Loucy (cell line): ENCODE data around the gene SIGLEC15.

Experiments used
- H2AFZ ChIP-seq: fragments of 200-600 bp; sonication (generic); 2 replicates; pipeline ENCODE4 v1.6.0; 2016; ENCODE audit warnings: antibody characterized with exemption, mild to moderate bottlenecking, low read length, moderate library complexity
- H3F3A ChIP-seq: fragments of 200-600 bp; 2 replicates; pipeline ENCODE4 v1.6.0; 2016; ENCODE audit warnings: antibody characterized with exemption, low read depth, mild to moderate bottlenecking
- H3K27me3 ChIP-seq: fragments of 200-600 bp; sonication (generic); 2 replicates; pipeline ENCODE4 v1.6.1; 2014; ENCODE audit warnings: low read length, mild to moderate bottlenecking; ENCODE audit not compliant: insufficient read depth, poor library complexity, severe bottlenecking
- H3K36me3 ChIP-seq: fragments of 200-600 bp; sonication (generic); 2 replicates; pipeline ENCODE4 v1.6.1; 2016; ENCODE audit warnings: low read length; ENCODE audit not compliant: insufficient read depth
- H3K4me1 ChIP-seq: fragments of 200-600 bp; sonication (generic); 2 replicates; pipeline ENCODE4 v1.5.1; 2014; ENCODE audit warnings: low read length, mild to moderate bottlenecking; ENCODE audit not compliant: insufficient read depth, poor library complexity, severe bottlenecking
- H3K4me2 ChIP-seq: fragments of 200-600 bp; sonication (generic); 2 replicates; pipeline ENCODE4 v1.6.0; 2014; ENCODE audit warnings: antibody characterized with exemption, low read length, low read depth, mild to moderate bottlenecking; ENCODE audit not compliant: poor library complexity, severe bottlenecking
- H3K4me3 ChIP-seq: fragments of 200-600 bp; sonication (generic); 2 replicates; pipeline ENCODE4 v1.5.1; 2014; ENCODE audit warnings: low read length, mild to moderate bottlenecking, mixed read lengths; ENCODE audit not compliant: poor library complexity, severe bottlenecking
- H3K79me2 ChIP-seq: fragments of 200-600 bp; sonication (generic); 2 replicates; pipeline ENCODE4 v1.6.1; 2014; ENCODE audit warnings: low read length; ENCODE audit not compliant: insufficient read depth
- H3K9ac ChIP-seq: fragments of 200-600 bp; sonication (generic); 2 replicates; pipeline ENCODE4 v1.6.0; 2014; ENCODE audit warnings: mild to moderate bottlenecking, low read depth, low read length, moderate library complexity; ENCODE audit not compliant: poor library complexity, severe bottlenecking
- H3K9me2 ChIP-seq: fragments of 200-600 bp; sonication (generic); replicated peaks from 2 replicates; pipeline ENCODE4 v1.6.1; 2016; ENCODE audit warnings: low read depth, low read length, mixed read lengths
- H3K9me3 ChIP-seq: fragments of 200-600 bp; sonication (generic); 2 replicates; pipeline ENCODE4 v1.6.1; 2014; ENCODE audit warnings: mild to moderate bottlenecking, antibody characterized with exemption, low read length, low read depth; ENCODE audit not compliant: insufficient read depth
- H4K20me1 ChIP-seq: fragments of 200-600 bp; sonication (generic); 2 replicates; pipeline ENCODE4 v1.6.0; 2014; ENCODE audit warnings: antibody characterized with exemption, low read length, mild to moderate bottlenecking; ENCODE audit not compliant: insufficient read depth, poor library complexity, severe bottlenecking
- CTCF ChIP-seq: fragments of 200-600 bp; sonication (generic); conservative IDR thresholded peaks from 2 replicates; pipeline ENCODE4 v1.5.1; 2014; ENCODE audit warnings: mild to moderate bottlenecking, antibody characterized with exemption, low read length
- EZH2phosphoT487 ChIP-seq: fragments of 200-600 bp; IDR thresholded peaks from 2 replicates; pipeline ENCODE4 v1.6.1; 2018; ENCODE audit warnings: antibody characterized with exemption, mild to moderate bottlenecking, moderate library complexity, borderline replicate concordance

Gene SIGLEC15

GRCh38 chr18:45864081-45864480, 38.6 kb downstream of the SIGLEC15 start:
- Histone ChIP-seq H3K36me3 (peaks cover 86% of the 10 kb centered on the region), H3K4me2 (no peak overlapping the region), H3F3A (no peaks in the 10 kb centered on the region), H3K9me2 (no peaks in the 10 kb centered on the region), H3K4me3 (no peak overlapping the region), H3K9me3 (no peaks in the 10 kb centered on the region), H3K4me1 (no peaks in the 10 kb centered on the region), H3K27me3 (no peaks in the 10 kb centered on the region), H3K79me2 (no peaks in the 10 kb centered on the region), H3K9ac (no peak overlapping the region), H2AFZ (no peak overlapping the region), H4K20me1 (no peaks in the 10 kb centered on the region)
- no peak for TF ChIP-seq CTCF
- no peak for TF ChIP-seq EZH2phosphoT487

GRCh38 chr18:45865466-45865865, 40.0 kb downstream of the SIGLEC15 start:
- Histone ChIP-seq H3K79me2 (no peaks in the 10 kb centered on the region), H3F3A (no peaks in the 10 kb centered on the region), H3K36me3 (peaks cover 86% of the 10 kb centered on the region), H4K20me1 (no peaks in the 10 kb centered on the region), H2AFZ (no peak overlapping the region), H3K4me1 (no peaks in the 10 kb centered on the region), H3K4me3 (no peak overlapping the region), H3K9me3 (no peaks in the 10 kb centered on the region), H3K9me2 (no peaks in the 10 kb centered on the region), H3K9ac (no peak overlapping the region), H3K4me2 (no peak overlapping the region), H3K27me3 (no peaks in the 10 kb centered on the region)
- TF ChIP-seq EZH2phosphoT487, result no peak
- TF ChIP-seq CTCF, result no peak

GRCh38 chr18:45870419-45870818, 44.9 kb downstream of the SIGLEC15 start:
- no peaks in the 10 kb centered on the region for H3K4me1 ChIP-seq
- H3K79me2 ChIP-seq, result no peaks in the 10 kb centered on the region
- H3K9me2 ChIP-seq, result no peaks in the 10 kb centered on the region
- H3K4me3 ChIP-seq, result no peak overlapping the region
- no peaks in the 10 kb centered on the region for H3F3A ChIP-seq
- H3K9me3 ChIP-seq, result peaks cover 4% of the 10 kb centered on the region; the same call in 1 of the 2 replicates
- no peak overlapping the region for H3K4me2 ChIP-seq
- H3K36me3 ChIP-seq, result peaks cover 75% of the 10 kb centered on the region
- TF ChIP-seq CTCF (no peak), EZH2phosphoT487 (no peak)
- no peaks in the 10 kb centered on the region for H3K27me3 ChIP-seq
- no peaks in the 10 kb centered on the region for H4K20me1 ChIP-seq
- H2AFZ ChIP-seq, result no peak overlapping the region
- no peak overlapping the region for H3K9ac ChIP-seq
